KOPT-K1 (cell line): ENCODE results near the gene NDUFAF3.

Experiments
- H3K27ac ChIP-seq: fragments of 200-600 bp; sonication (generic); 2 replicates; pipeline ENCODE4 v1.5.1; 2016; ENCODE audit warnings: antibody characterized with exemption, mild to moderate bottlenecking, low read depth, low read length; ENCODE audit not compliant: poor library complexity, severe bottlenecking
- H3K36me3 ChIP-seq: fragments of 200-600 bp; sonication (generic); 2 replicates; pipeline ENCODE4 v1.5.1; 2017; ENCODE audit warnings: antibody characterized with exemption, mild to moderate bottlenecking, low read length, moderate library complexity; ENCODE audit not compliant: insufficient read depth
- H3K9me3 ChIP-seq: fragments of 200-600 bp; sonication (generic); 2 replicates; pipeline ENCODE4 v1.5.1; 2017; ENCODE audit warnings: antibody characterized with exemption, low read length, mild to moderate bottlenecking; ENCODE audit not compliant: insufficient read depth, poor library complexity, severe bottlenecking

Gene NDUFAF3

GRCh38 chr3:49009396-49009795, 12.5 kb upstream of the NDUFAF3 start:
- peaks cover 60% of the 10 kb centered on the region for H3K36me3 ChIP-seq
- no peak overlapping the region for H3K27ac ChIP-seq
- H3K9me3 ChIP-seq = no peaks in the 10 kb centered on the region

GRCh38 chr3:49012441-49013017, 9.4 kb upstream of the NDUFAF3 start:
- Histone ChIP-seq H3K27ac (no peak overlapping the region), H3K9me3 (no peaks in the 10 kb centered on the region), H3K36me3 (peaks cover 85% of the 10 kb centered on the region)

GRCh38 chr3:49013113-49013737, 8.7 kb upstream of the NDUFAF3 start:
- Histone ChIP-seq H3K36me3 (peaks cover 83% of the 10 kb centered on the region), H3K9me3 (no peaks in the 10 kb centered on the region)

GRCh38 chr3:49013738-49014660, 7.9 kb upstream of the NDUFAF3 start:
- no peaks in the 10 kb centered on the region for H3K9me3 ChIP-seq
- H3K36me3 ChIP-seq = peaks cover 75% of the 10 kb centered on the region
- no peak overlapping the region for H3K27ac ChIP-seq

More at GRCh38 chr3:49013113-49013737, 8.7 kb upstream of the NDUFAF3 start:
- H3K27ac ChIP-seq = no peak overlapping the region

- no peaks in the 10 kb centered on the region for H3K9me3 ChIP-seq
- peaks cover 66% of the 10 kb centered on the region for H3K36me3 ChIP-seq
- no peak overlapping the region for H3K27ac ChIP-seq
Observed at GRCh38 chr3:49015072-49015471, 6.8 kb upstream of the NDUFAF3 start.

- Histone ChIP-seq H3K27ac (no peak overlapping the region), H3K9me3 (no peaks in the 10 kb centered on the region), H3K36me3 (peaks cover 61% of the 10 kb centered on the region)
Observed at GRCh38 chr3:49015765-49016164, 6.2 kb upstream of the NDUFAF3 start.

- Histone ChIP-seq H3K27ac (no peak overlapping the region), H3K36me3 (peaks cover 53% of the 10 kb centered on the region), H3K9me3 (no peaks in the 10 kb centered on the region)
Observed at GRCh38 chr3:49016414-49017228, 5.3 kb upstream of the NDUFAF3 start.

DNA sequence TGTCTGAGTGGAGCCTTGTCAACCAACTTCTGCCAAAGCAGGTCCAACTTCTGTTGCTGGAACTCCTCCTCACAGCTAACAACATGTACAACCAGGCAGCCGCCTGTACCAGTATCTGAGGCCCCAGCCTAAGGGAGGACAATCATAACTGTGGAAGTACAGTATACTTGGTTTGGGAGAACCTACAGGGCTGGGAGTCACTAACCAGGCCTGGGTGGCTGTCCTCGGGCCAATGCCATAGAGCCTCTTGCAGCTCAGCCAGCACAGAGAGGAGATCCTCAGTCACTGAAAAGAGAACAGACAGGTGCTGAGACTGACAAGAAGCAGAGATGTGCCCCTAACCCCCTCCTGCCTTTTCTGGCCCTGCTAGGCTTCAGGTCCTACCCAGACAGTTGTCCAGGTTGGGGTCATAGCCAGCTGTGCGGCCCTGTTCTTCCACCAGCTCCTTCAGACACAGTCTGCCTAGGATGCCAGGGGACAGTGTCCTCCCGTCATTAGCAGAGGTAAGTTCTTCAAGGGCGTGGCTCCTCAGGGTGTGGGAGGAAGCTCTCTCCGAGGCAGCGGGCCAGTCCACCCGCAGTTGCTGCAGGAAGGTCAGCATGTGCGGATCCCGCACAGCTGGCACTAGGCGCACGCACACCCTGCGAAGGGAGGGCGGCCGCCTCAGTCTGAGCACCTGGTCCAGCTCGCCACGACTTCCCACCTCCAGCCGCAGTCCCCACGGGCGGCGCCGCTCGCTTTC, 4.5 kb upstream of the NDUFAF3 start:
- peak overlapping the region; percentile 62 for H3K27ac ChIP-seq
- no peaks in the 10 kb centered on the region for H3K9me3 ChIP-seq
- H3K36me3 ChIP-seq = peaks cover 45% of the 10 kb centered on the region

DNA sequence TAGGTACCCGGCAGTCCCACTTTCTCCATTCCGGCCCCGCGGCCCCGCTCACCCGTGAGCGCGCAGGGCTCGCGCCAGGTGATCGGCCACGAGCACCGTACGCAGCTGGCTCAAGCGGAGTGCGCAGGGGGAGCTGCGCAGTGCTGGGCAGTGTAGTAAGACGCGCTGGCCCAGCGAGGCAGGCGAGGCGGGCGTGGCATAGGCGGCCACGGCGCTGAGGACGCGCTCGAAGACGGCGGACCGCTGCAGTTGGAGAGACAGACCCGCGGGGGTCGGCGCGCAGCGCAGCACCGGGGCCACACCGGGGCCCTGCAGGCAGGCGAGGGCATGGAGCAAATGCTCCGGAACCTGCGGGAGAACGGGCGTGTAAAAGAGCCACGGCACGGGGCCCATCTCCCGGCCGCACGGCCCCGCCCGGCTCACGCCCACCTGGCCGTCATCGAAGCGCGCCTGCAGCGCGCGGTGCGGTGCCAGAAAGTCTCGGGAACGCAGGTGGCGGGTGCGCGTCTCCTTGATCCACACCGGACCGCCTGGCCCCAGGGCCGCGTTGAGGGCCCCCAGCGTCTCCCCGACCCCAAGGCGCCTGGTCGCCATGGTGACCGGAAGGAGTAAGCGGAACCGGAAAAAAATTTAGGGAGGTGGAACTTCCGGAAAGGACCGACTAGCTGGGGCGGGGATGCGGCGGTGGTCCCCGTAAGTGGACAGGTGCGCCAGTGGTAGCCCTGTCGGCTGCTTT, 3.8 kb upstream of the NDUFAF3 start, which contains the start of gene DALRD3:
Gene DALRD3, minus strand, starts transcription at position 610 of the 736 bp plus-strand sequence. Its CDS starts 16 bp downstream, at position 594.
- Histone ChIP-seq H3K9me3 (no peaks in the 10 kb centered on the region), H3K36me3 (peaks cover 41% of the 10 kb centered on the region)

GRCh38 chr3:49018707-49019006, 3.3 kb upstream of the NDUFAF3 start:
- Histone ChIP-seq H3K27ac (peak overlapping the region; percentile 62), H3K9me3 (no peaks in the 10 kb centered on the region), H3K36me3 (peaks cover 41% of the 10 kb centered on the region)

More for the DNA sequence above, 3.8 kb upstream of the NDUFAF3 start, which contains the start of gene DALRD3:
- peak within 1 kb of the TSS; percentile 62 for H3K27ac ChIP-seq

DNA sequence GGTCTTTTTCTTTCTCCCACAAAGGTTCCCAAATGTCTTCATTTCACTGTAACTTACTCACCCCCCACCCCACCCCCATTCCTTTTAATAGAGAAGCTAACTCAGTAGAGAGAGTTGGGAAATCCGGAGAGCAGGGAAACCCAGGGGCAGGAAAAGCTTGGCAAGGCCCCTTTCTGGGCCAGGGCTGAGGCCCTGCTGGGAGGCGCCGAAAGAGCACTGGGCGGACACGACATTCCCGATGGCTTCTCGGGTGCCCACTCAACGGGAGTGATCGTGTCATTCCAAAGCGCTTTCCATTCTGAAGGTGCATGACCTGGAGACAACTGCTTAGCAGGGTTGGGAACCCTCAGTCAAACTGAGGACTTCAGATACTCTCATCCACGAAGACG, 2.0 kb upstream of the NDUFAF3 start:
- H3K9me3 ChIP-seq = no peaks in the 10 kb centered on the region
- H3K27ac ChIP-seq = peak overlapping the region; percentile 98
- H3K36me3 ChIP-seq = peaks cover 41% of the 10 kb centered on the region

- peaks cover 41% of the 10 kb centered on the region for H3K36me3 ChIP-seq
- H3K27ac ChIP-seq = peak overlapping the region; percentile 98
- no peaks in the 10 kb centered on the region for H3K9me3 ChIP-seq
Observed at GRCh38 chr3:49020330-49021212, 1.4 kb upstream of the NDUFAF3 start.
